H1 (cell line): ENCODE measurements around the gene GALNT12. TPM values are rescaled to one million over a fixed set of nuclear protein-coding genes. Genes with fewer than 3 reads are reported as not detected.

Source experiments
- CTCF ChIP-seq, 3 experiments: IDR thresholded peaks; 1 replicate in 2 of 3; 2 replicates in 1 of 3; pipeline versions ENCODE4 v1.5.1 to v1.6.1; 2011; ENCODE audit warnings: low read length in 3 of 3, mild to moderate bottlenecking in 3 of 3, inconsistent platforms in 2 of 3, low read depth in 1 of 3, moderate library complexity in 1 of 3; ENCODE audit not compliant: insufficient read depth in 1 of 3; ENCODE audit errors: control extremely low read depth in 1 of 3
- EP300 ChIP-seq, 2 experiments: IDR thresholded peaks; 1 replicate in 1 of 2; 2 replicates in 1 of 2; pipeline ENCODE4 v1.6.1; 2011 to 2012; ENCODE audit warnings: low read depth in 2 of 2, low read length in 2 of 2, mild to moderate bottlenecking in 2 of 2, borderline replicate concordance in 1 of 2, inconsistent platforms in 1 of 2, moderate library complexity in 1 of 2
- YY1 ChIP-seq: IDR thresholded peaks from 2 replicates; pipeline ENCODE4 v1.6.1; 2011; ENCODE audit warnings: low read depth, mild to moderate bottlenecking, low read length
- polyA plus RNA-seq, 7 experiments: library from polyadenylated mRNA; depleted of rRNA in 3 of 7; stranded (reverse) in 5 of 7; unstranded in 2 of 7; fragments of >200 nt in 5 of 7; fragments of 200-250 nt in 2 of 7; gene quantifications; 1 replicate in 5 of 7; 2 replicates in 1 of 7; 4 replicates in 1 of 7; pipeline versions ENCODE4 v1.2.1 to v1.2.3, GENCODE V29; 2011 to 2013; ENCODE audit warnings: missing spikeins in 2 of 7, mixed read lengths in 2 of 7
- total RNA-seq: library from RNA; stranded (reverse); fragmentation: NEBNext Ultra II Directional; extraction: Animal tissue kit (Norgen Biotek cat#: 25700); gene quantifications from 2 replicates; pipeline ENCODE4 v1.2.1, GENCODE V29; 2021

Gene GALNT12
- total and polyA plus RNA-seq, 2 of the 8 experiments (the other 6 are each of a cell fraction or from before 2014, with no cell fraction given), result 16.2 to 19.6 TPM

- TF ChIP-seq CTCF (IDR thresholded peaks at IDR 0.05; ENCODE audit: control extremely low read depth in 1 of 3, insufficient read depth in 1 of 3, low read depth in 1 of 3, low read length in 3 of 3) (no peak), YY1 (no peak), EP300 (IDR thresholded peaks at IDR 0.05; ENCODE audit: borderline replicate concordance in 1 of 2, low read depth in 2 of 2, low read length in 2 of 2) (no peak)
Observed at GRCh38 chr9:98866435-98867102, 59.1 kb downstream of the GALNT12 start (continued).
